ENCODE results near the gene IGSF23.
A peak's percentile ranks its signal among the peaks of the same experiment; 100 is the strongest.
"Not testable (repeated sequence)": the region's sequence is repeated elsewhere in the genome, so short reads cannot be mapped to it uniquely, and the experiment has no call there.

Gene IGSF23

GRCh38 chr19:44587963-44588770 is 25.2 kb upstream of the IGSF23 start:
- DNase-seq = no peak

GRCh38 chr19:44588771-44589112 is 24.6 kb upstream of the IGSF23 start:
- DNase-seq = no peak

- DNase-seq = no peak
Observed at GRCh38 chr19:44590245-44591059, 22.9 kb upstream of the IGSF23 start.

GRCh38 chr19:44591340-44591993 is 21.9 kb upstream of the IGSF23 start:
- DNase-seq = not testable (repeated sequence)

- no peak for DNase-seq
Observed at GRCh38 chr19:44592451-44592890, 20.9 kb upstream of the IGSF23 start.

GRCh38 chr19:44593294-44593693 is 20.1 kb upstream of the IGSF23 start:
- DNase-seq = no peak

GRCh38 chr19:44593866-44594266 is 19.5 kb upstream of the IGSF23 start:
- not testable (repeated sequence) for DNase-seq

- DNase-seq = no peak
Observed at GRCh38 chr19:44596428-44597130, 16.8 kb upstream of the IGSF23 start.

- DNase-seq = no peak
Observed at GRCh38 chr19:44597131-44597491, 16.3 kb upstream of the IGSF23 start.

GRCh38 chr19:44598355-44598754 is 15.0 kb upstream of the IGSF23 start:
- no peak for DNase-seq

GRCh38 chr19:44598880-44599279 is 14.5 kb upstream of the IGSF23 start:
- no peak for DNase-seq

GRCh38 chr19:44600466-44600865 is 12.9 kb upstream of the IGSF23 start:
- no peak for DNase-seq

GRCh38 chr19:44602081-44602480 is 11.3 kb upstream of the IGSF23 start:
- DNase-seq = no peak

GRCh38 chr19:44603201-44603945 is 10.0 kb upstream of the IGSF23 start:
- no peak for DNase-seq

GRCh38 chr19:44604241-44604640 is 9.1 kb upstream of the IGSF23 start:
- no peak for DNase-seq

- no peak for DNase-seq
Observed at GRCh38 chr19:44605547-44605946, 7.8 kb upstream of the IGSF23 start.

GRCh38 chr19:44607049-44607448 is 6.3 kb upstream of the IGSF23 start:
- no peak for DNase-seq

GRCh38 chr19:44607917-44608316 is 5.4 kb upstream of the IGSF23 start:
- no peak for DNase-seq

- no peak for DNase-seq
Observed at GRCh38 chr19:44608391-44608821, 5.0 kb upstream of the IGSF23 start.

GRCh38 chr19:44609219-44609618 is 4.1 kb upstream of the IGSF23 start:
- DNase-seq = no peak

- not testable (repeated sequence) for DNase-seq
Observed at GRCh38 chr19:44610497-44610896, 2.9 kb upstream of the IGSF23 start.

- DNase-seq = peak; percentile 56
Observed at GRCh38 chr19:44611812-44612295, 1.5 kb upstream of the IGSF23 start.
